DMS 273 treated with DMSO at 0.1 percent for 48 hours (cell line): Measurements from ENCODE around the gene RPGR.

Source experiments
- DNase-seq: peaks from one replicate; lab custom pipeline; 2025; lab: John Stamatoyannopoulos, UW

Gene RPGR

GRCh38 chrX:38327007-38327774 lies at the start of gene RPGR:
RPGR (minus strand) TSS chrX:38327509; CDS start chrX:38327367, 142 bp downstream.
- peak; percentile 78 for DNase-seq

GRCh38 chrX:38376747-38377146 lies 49.4 kb upstream of the RPGR start:
- DNase-seq, result no peak

GRCh38 chrX:38375891-38376290 lies 48.6 kb upstream of the RPGR start:
- DNase-seq, result no peak

GRCh38 chrX:38374431-38374830 lies 47.1 kb upstream of the RPGR start:
- no peak for DNase-seq

GRCh38 chrX:38371641-38372040 lies 44.3 kb upstream of the RPGR start:
- no peak for DNase-seq

GRCh38 chrX:38368774-38369173 lies 41.5 kb upstream of the RPGR start:
- DNase-seq, result no peak

- DNase-seq, result no peak
These were observed 38.6 kb upstream of the RPGR start for GRCh38 chrX:38365954-38366353.

- DNase-seq, result no peak
These were observed 35.7 kb upstream of the RPGR start for GRCh38 chrX:38363046-38363445.

GRCh38 chrX:38357747-38358673 lies 30.7 kb upstream of the RPGR start:
- DNase-seq, result no peak

GRCh38 chrX:38356401-38356800 lies 29.1 kb upstream of the RPGR start:
- DNase-seq, result no peak

- DNase-seq, result no peak
These were observed 25.1 kb upstream of the RPGR start, which contains the start of gene OTC for GRCh38 chrX:38352362-38352761. OTC (plus strand) TSS chrX:38352604; CDS start chrX:38352697, 93 bp downstream.

- no peak for DNase-seq
These were observed 24.0 kb upstream of the RPGR start for GRCh38 chrX:38351346-38351745.

GRCh38 chrX:38347136-38347535 lies 19.8 kb upstream of the RPGR start:
- DNase-seq, result no peak

GRCh38 chrX:38346150-38346549 lies 18.8 kb upstream of the RPGR start:
- DNase-seq, result no peak

- no peak for DNase-seq
These were observed 15.8 kb upstream of the RPGR start for GRCh38 chrX:38342853-38343778.

GRCh38 chrX:38341442-38341841 lies 14.1 kb upstream of the RPGR start:
- DNase-seq, result no peak

GRCh38 chrX:38336538-38337240 lies 9.4 kb upstream of the RPGR start:
- no peak for DNase-seq

GRCh38 chrX:38335382-38335781 lies 8.1 kb upstream of the RPGR start:
- no peak for DNase-seq

GRCh38 chrX:38332505-38332904 lies 5.2 kb upstream of the RPGR start:
- no peak for DNase-seq

- no peak for DNase-seq
These were observed 419 bp upstream of the RPGR start for GRCh38 chrX:38327775-38328081.

GRCh38 chrX:38326086-38326485 lies 1.2 kb downstream of the RPGR start:
- no peak for DNase-seq
